HepG2 (cell line): ENCODE measurements around the gene IMPDH1. TPM values are rescaled to one million over a fixed set of nuclear protein-coding genes. Genes with fewer than 3 reads are reported as not detected.
A peak's percentile ranks its signal among the peaks of the same experiment; 100 is the strongest.

ENCODE experiments used
- CBX1 ChIP-seq: IDR thresholded peaks from one replicate; pipeline ENCODE4 v1.6.1; 2016; ENCODE audit warnings: antibody characterized with exemption, low read depth
- CCAR2 ChIP-seq: fragments of 200-400 bp; formaldehyde crosslinking; optimal IDR thresholded peaks from 2 replicates; pipeline ENCODE3; 2018; ENCODE audit warnings: low read depth, mild to moderate bottlenecking, low read length, moderate library complexity
- CREBL2 ChIP-seq: sonication (generic); formaldehyde crosslinking; IDR thresholded peaks from 2 replicates; pipeline ENCODE4 v1.8.1; 2023; ENCODE audit warnings: missing genetic modification reagents, mild to moderate bottlenecking, borderline replicate concordance
- EEA1 ChIP-seq: sonication (generic); formaldehyde crosslinking; IDR thresholded peaks from 2 replicates; pipeline ENCODE4 v1.5.1; 2020; ENCODE audit warnings: mild to moderate bottlenecking, missing genetic modification reagents, borderline replicate concordance
- FOXC1 ChIP-seq: sonication (generic); formaldehyde crosslinking; IDR thresholded peaks from 2 replicates; pipeline ENCODE4 v1.8.0; 2022; ENCODE audit warnings: mild to moderate bottlenecking, missing genetic modification reagents, borderline replicate concordance
- IRF9 ChIP-seq: sonication (generic); formaldehyde crosslinking; IDR thresholded peaks from 2 replicates; pipeline ENCODE4 v1.8.0; 2022; ENCODE audit warnings: missing genetic modification reagents, mild to moderate bottlenecking, borderline replicate concordance
- KAT8 ChIP-seq: IDR thresholded peaks from 2 replicates; pipeline ENCODE4 v1.6.1; 2016; ENCODE audit warnings: missing genetic modification reagents, missing compliant biosample characterization
- KDM2A ChIP-seq: sonication (generic); formaldehyde crosslinking; IDR thresholded peaks from 2 replicates; pipeline ENCODE4 v1.4.0; 2020; ENCODE audit warnings: low read depth, missing genetic modification reagents, borderline replicate concordance
- MED13 ChIP-seq: sonication (generic); formaldehyde crosslinking; IDR thresholded peaks from 2 replicates; pipeline ENCODE4 v1.5.0; 2020; ENCODE audit warnings: missing genetic modification reagents
- MNT ChIP-seq: fragments of 450-650 bp; IDR thresholded peaks from 2 replicates; pipeline ENCODE4 v1.6.1; 2016
- MXD1 ChIP-seq: sonication (generic); formaldehyde crosslinking; IDR thresholded peaks from 2 replicates; pipeline ENCODE4 v1.4.0; 2020; ENCODE audit warnings: mild to moderate bottlenecking, missing genetic modification reagents
- MYNN ChIP-seq: sonication (generic); formaldehyde crosslinking; IDR thresholded peaks from 2 replicates; pipeline ENCODE4 v1.4.0; 2020; ENCODE audit warnings: mild to moderate bottlenecking, low read depth, missing genetic modification reagents
- RBAK ChIP-seq: sonication (generic); formaldehyde crosslinking; IDR thresholded peaks from 2 replicates; pipeline ENCODE4 v1.5.1; 2020; ENCODE audit warnings: mild to moderate bottlenecking, missing genetic modification reagents
- ZBTB33 ChIP-seq: sonication (generic); formaldehyde crosslinking; IDR thresholded peaks from 2 replicates; pipeline ENCODE4 v1.4.0; 2020; ENCODE audit warnings: missing genetic modification reagents
- ZFP36L2 ChIP-seq: sonication (generic); formaldehyde crosslinking; IDR thresholded peaks from 2 replicates; pipeline ENCODE4 v1.4.0; 2020; ENCODE audit warnings: missing genetic modification reagents
- ZNF570 ChIP-seq: sonication (generic); formaldehyde crosslinking; IDR thresholded peaks from 2 replicates; pipeline ENCODE4 v1.4.0; 2020; ENCODE audit warnings: mild to moderate bottlenecking, missing genetic modification reagents, borderline replicate concordance
- ZNF670 ChIP-seq: sonication (generic); formaldehyde crosslinking; IDR thresholded peaks from 2 replicates; pipeline ENCODE4 v1.8.0; 2022; ENCODE audit warnings: mild to moderate bottlenecking, missing genetic modification reagents, borderline replicate concordance
- ZNF691 ChIP-seq: sonication (generic); formaldehyde crosslinking; IDR thresholded peaks from 2 replicates; pipeline ENCODE4 v1.4.0; 2020; ENCODE audit warnings: missing genetic modification reagents, low read depth, mild to moderate bottlenecking, borderline replicate concordance
- ZNF713 ChIP-seq: sonication (generic); formaldehyde crosslinking; IDR thresholded peaks from 2 replicates; pipeline ENCODE4 v1.4.0; 2020; ENCODE audit warnings: mild to moderate bottlenecking, missing genetic modification reagents
- ZZZ3 ChIP-seq: sonication (generic); formaldehyde crosslinking; IDR thresholded peaks from 2 replicates; pipeline ENCODE4 v1.4.0; 2020; ENCODE audit warnings: missing genetic modification reagents, mild to moderate bottlenecking, borderline replicate concordance
- polyA plus RNA-seq, 8 experiments: library from polyadenylated mRNA; depleted of rRNA in 3 of 8; stranded (reverse) in 7 of 8; unstranded in 1 of 8; fragments of >200 nt; fragmentation: Illumina TruSeq in 4 of 8; extraction: Trizol in 4 of 8; gene quantifications; 2 replicates each; pipeline versions ENCODE4 v1.2.1 to v1.2.3, GENCODE V29; 2011 to 2016; ENCODE audit warnings: low read depth in 4 of 8, missing spikeins in 1 of 8, mixed read lengths in 1 of 8; ENCODE audit not compliant: insufficient read depth in 1 of 8
- total RNA-seq, 5 experiments: library from RNA; depleted of rRNA; stranded (reverse); fragments of >200 nt; fragmentation: Illumina TruSeq; extraction: Trizol; gene quantifications; 2 replicates each; pipeline ENCODE4 v1.2.3, GENCODE V29; 2016; ENCODE audit warnings: low read depth in 1 of 5

Gene IMPDH1
- total and polyA plus RNA-seq, 2 of the 13 experiments (the other 11 are each of a cell fraction or from before 2014, with no cell fraction given), result 22.8 to 34.0 TPM

GRCh38 chr7:128409596-128410450, at the start of gene IMPDH1 (continued):
- TF ChIP-seq ZNF691 (CRISPR knock-in tag) (no peak), IRF9 (CRISPR knock-in tag) (no peak; the same call in 1 of the 2 replicates), KAT8 (CRISPR knock-in tag) (peak; percentile 52; the same call in 1 of the 2 replicates), ZFP36L2 (CRISPR knock-in tag) (no peak), ZNF713 (CRISPR knock-in tag) (no peak), ZNF570 (CRISPR knock-in tag) (no peak), MXD1 (CRISPR knock-in tag) (peak; percentile 35; the same call in 1 of the 2 replicates), CREBL2 (CRISPR knock-in tag) (no peak), MED13 (CRISPR knock-in tag) (no peak), CBX1 (no peak), CCAR2 (no peak), MNT (no peak), KDM2A (CRISPR knock-in tag) (peak; percentile 55; the same call in 1 of the 2 replicates), ZZZ3 (no peak), ZNF670 (no peak), ZBTB33 (CRISPR knock-in tag) (no peak), RBAK (CRISPR knock-in tag) (no peak), MYNN (CRISPR knock-in tag) (peak; percentile 61; the same call in 1 of the 2 replicates), EEA1 (CRISPR knock-in tag) (no peak), FOXC1 (CRISPR knock-in tag) (no peak)
